NCI-H524 (cell line): Measurements from ENCODE around the gene PUM1.
"Not testable (repeated sequence)": the region's sequence is repeated elsewhere in the genome, so short reads cannot be mapped to it uniquely, and the experiment has no call there.

ENCODE experiments used
- DNase-seq, 2 experiments: peaks; one replicate each; lab custom pipeline; 2025; lab: John Stamatoyannopoulos, UW

PUM1 gene

DNA sequence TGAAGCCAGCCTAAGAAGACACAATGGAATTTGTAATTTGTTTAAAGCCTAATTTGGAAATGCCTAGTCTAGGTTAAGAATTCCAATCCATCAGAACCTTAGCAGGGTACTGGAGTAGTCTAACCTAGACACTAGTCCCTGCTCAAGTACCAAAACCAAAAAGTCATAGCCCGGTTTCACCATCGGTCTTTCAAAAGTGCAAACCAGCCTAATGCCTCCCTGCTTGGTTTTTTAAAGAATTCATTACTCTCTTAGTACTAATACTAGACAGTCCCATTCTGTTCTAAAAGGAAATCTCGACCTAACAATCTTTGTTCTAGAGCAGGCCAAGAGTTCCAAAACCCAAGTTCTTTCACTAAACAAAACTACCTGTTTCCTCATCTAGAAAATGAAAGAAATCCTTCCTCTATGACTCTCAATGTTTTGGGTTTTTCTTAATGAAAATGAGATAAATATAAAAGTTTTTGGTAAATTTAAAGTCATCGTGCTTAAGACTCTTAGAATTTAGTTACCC, 2.6 kb downstream of the PUM1 start:
- no peak for DNase-seq

DNA sequence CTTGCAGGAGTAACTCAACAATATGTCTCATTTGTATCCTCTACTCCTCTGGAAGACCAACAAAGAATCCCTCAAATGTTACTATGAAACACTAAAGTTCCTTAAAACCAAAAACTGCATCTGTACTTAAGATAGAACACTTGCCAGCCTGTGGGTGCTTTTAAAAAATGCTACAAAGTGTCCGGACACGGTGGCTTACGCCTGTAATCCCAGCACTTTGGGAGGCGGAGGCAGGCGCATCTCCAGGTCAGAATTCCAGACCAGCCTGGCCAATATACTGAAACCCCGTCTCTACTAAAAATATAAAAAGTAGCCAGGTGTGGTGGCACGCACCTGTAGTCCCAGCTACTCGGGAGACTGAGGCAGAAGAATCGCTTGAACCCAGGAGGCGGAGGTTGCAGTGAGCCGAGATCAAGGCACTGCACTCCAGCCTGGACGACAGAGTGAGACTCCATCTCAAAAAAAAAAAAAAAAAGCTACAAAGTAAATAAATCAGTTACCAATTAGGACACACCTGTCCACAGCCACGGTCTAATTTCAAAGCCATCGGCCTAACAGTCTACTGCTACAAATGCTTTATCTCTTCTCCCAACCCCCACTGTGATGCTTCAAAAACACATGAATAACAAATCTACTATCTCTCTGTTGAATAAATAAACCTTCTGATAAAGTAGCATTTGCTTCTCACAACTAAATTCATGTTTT, 3.2 kb downstream of the PUM1 start:
- peak in 1 of 2 experiments; percentile 3 for DNase-seq

DNA sequence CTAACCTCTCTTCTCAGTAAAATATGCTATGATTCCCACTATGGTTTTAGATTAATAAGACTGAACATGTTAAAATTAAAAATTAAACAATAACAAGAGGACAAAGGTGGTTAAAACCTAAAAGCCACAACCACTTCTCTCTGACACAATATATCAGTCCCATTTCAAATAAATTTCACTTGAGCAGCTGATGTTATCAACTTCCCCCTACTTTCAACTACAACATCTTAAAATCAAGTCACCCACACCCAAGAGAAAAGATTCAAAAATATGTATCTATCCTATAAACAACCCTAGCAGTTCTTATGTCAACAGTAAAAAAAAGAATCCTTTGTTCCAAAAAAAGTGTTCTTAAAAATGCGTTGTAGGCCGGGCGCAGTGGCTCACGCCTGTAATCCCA, 7.5 kb downstream of the PUM1 start:
- DNase-seq = no peak

DNA sequence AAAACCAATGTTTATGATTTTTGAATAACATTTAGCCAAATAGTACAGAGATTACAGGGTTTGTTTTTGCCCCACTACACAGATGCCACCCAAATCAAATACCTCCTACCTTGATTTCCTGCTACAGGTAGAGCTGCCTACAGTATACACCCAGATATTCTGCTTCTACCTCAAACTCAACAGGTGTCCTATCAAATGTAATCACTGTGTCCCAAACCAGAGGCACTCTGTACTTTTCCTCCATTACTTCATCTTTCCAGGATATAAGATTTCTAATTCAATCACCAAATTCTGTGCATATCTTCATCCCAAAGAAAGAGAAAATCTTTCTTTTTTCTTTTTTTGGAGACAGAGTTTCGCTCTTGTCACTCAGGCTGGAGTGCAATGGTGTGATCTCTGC, 9.6 kb downstream of the PUM1 start:
- DNase-seq = no peak

DNA sequence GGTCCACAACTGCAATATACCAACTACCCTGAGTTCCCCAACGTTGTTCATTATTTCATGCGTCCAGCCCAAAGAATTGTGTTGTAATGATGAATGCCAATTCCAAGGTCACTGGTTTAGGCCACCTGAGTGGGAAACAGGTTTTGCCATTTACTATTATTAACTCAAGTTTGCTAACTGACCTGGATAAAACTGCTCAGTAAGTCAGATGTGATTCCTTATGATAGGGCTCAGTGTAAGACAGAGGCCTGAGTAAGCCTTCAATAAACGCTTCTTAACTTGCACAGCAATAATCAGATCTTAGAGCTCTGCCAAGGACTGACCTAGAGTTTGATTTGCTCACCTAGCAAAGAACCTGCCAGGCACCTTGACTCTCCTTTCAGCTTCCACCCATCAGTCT, 10.0 kb downstream of the PUM1 start:
- no peak for DNase-seq

DNA sequence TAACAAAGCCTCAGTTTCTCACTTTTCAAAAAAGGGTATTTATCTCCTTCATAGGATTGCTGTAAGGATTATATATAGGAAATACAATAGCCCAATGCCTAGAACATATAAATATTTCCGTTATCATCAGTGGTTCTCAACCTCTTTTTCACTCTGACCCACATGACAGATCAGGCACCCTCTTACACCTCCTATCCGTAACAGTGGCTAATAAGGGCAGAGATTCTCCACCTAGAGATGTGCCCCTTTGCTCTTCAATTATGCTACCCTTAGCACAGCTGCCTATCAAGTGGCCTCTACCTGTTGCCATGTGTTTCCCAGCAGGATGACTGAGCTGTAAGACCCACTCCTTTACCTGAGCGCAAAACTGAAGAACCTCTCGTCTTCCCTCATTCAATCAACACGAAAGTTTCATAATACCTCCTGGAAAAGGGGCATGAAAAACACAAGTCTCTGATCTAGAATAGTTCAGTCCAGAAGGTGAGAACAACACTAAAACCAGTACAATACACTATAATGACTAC, 10.5 kb downstream of the PUM1 start:
- DNase-seq = no peak

DNA sequence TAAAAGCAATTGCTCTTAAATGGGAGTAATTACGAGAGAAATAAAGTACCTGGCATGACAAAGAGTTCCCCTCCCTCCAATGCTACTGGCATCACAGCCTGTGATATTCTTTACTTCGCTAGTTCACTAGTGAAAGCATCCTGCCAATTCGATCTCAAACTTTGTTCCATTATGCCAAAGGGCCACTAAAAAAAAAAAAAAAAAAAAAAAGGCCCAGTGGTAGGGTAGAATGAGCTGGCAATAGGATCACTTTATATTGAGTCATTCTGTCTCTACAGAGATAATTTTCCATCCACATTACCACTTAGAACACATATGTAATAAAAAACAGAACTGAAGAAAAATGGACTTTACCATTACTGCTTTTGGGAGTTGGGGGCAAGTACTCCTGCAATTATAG, 11.2 kb downstream of the PUM1 start:
- DNase-seq = no peak

DNA sequence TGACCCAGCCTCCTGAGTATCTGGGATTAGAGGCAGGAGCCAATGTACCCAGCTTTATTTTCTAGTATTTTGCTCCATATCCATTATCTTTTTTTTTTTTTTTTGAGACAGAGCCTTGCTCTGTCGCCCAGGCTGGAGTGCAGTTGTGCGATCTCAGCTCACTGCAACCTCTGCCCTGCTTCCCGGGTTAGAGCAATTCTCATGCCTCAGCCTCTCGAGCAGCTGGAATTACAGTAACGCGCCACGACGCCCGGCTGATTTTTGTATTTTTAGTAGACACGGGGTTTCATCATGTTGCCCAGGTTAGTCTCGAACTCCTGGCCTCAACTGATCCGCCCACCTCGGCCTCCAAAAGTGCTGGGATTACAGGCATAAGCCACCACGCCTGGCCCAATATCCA, 12.9 kb downstream of the PUM1 start:
- not testable (repeated sequence) for DNase-seq

DNA sequence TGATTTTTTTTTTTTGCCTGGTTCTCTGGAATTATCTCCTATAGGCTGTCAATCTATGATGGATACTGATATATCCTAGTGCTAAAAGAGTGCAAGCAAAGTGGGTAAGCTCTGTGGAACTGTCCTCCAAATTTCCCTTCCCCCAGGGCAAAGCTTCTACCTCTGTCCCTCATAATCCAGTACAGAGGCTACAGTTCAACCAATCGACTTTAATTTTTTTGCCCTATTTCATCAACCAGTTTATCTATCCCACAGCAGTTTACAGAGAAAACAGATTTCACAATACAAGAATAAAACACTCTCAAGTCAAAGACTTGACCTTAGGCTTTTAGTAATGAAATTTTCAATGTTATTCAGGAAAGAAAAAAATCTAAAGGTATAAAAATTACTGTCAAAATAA, 13.9 kb downstream of the PUM1 start:
- no peak for DNase-seq

DNA sequence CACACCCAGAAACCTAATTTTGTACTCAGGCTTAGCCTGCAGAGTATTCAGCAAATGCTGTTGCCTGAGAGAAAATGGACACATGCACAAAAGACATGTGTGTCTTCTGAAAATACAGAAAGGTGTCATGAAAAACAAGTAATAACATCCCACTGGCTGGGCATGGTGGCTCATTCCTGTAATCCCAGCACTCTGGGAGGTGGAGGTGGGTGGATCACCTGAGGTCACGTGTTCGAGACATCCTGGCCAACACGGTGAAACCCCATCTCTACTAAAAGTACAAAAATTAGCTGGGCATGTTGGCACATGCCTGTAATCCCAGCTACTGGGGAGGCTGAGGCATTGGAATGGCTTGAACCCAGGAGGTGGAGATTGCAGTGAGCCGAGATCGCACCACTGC, 18.0 kb downstream of the PUM1 start:
- not testable (repeated sequence) for DNase-seq

DNA sequence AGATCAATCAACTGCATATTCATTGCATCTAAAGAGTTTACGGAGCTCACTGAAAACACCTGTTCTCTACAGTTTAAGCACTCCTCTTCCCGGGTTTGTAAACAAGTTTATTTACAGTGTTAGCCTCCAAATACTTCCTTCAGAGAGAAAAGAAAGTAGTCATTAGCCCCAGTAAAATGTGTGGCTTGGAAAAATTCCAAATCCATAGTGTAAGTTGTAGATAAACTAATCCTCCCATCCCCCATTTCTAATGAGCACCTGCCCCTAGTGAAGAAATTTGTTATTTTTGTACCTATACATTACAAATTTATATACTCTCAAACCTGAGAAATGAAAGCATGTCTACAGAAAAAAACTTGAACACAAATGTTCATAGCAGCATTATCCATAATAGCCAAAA, 21.9 kb downstream of the PUM1 start:
- no peak for DNase-seq

DNA sequence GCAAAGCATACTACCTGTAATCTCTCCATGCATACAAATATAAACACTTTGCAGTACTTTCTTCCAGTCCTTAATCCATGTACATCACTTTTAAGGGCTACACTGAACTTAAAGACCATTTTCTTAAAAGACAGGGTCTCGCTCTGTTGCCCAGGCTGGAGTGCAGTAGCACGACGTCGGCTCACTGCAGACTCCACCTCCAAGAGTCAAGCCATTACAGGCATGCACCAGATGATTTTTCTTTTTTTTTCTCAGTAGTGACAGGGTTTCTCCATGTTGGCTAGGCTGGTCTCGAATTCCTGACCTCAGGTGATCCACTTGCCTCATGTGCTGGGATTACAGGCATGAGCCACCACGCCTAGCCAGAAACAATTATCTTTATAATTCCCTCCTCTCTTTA, 22.9 kb downstream of the PUM1 start:
- no peak for DNase-seq

DNA sequence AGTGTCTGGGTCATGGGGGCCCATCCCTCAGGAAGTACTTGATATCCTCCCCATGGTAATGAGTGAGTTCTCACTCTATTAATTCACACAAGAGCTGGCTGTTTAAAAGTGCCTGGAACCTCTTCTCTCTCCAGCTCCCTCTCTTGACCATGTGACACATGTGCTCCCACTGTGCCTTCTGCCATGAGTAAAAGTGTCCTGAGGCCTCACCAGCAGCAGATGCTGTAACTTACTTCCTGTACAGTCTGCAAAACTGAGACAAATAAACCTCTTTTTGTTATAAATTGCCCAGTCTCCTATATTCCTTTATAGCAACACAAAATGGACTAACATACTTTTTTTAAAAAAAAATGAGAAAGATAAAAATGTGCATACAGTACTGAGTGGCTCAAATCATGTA, 24.0 kb downstream of the PUM1 start:
- peak in 1 of 2 experiments; percentile 23 for DNase-seq

DNA sequence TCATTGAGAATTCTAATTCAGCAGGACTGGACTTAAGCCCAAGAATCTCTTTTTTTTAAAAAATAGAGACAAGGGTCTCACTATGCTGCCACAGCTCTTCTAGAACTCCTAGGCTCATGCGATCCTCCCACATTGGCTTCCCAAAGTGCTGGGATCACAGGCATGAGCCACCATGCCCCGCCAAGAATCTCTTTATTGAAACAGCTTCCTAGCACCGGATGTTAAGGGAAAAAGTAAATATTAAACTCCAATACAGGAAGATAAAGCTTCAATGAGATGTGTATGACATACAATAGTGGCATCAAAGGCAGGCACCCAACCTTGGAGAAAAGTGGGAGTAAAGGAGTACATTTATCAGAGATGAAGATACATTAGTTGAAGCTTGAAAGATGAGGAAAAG, 25.5 kb downstream of the PUM1 start:
- no peak for DNase-seq

DNA sequence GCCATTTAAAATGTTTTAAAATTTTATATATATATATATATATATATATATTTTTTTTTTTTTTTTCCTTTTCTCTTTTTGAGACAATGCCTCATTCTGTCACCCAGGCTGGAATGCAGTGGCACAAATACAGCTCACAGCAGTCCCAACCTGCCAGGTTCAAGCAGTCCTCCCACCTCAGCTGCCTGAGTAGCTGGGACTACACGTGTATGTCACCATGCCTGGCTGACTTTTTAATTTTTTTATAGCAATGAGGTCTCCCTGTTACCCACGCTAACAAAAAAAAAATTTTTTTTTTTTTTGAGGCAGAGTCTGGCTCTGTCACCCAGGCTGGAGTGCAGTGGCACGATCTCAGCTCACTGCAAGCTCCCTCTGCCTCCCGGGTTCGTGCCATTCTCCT, 26.6 kb downstream of the PUM1 start:
- not testable (repeated sequence) for DNase-seq

DNA sequence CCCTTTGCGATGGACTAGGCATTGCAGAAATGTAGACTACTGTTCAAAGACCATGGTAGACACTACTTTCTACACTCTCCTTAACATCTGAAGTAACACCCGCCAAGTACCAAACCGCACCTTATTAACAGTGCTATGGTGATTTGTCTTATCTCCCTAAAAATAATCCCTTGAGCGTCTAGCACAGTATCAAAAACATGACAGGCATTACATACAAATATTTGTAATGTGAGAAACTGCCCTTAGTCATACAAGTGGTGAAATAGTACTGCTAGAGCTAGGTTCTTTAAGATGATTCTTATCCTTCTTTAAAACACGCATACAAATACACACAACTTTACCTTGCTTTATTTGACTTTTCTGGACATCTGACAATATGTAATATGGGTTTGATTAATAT, 27.2 kb downstream of the PUM1 start:
- no peak for DNase-seq

DNA sequence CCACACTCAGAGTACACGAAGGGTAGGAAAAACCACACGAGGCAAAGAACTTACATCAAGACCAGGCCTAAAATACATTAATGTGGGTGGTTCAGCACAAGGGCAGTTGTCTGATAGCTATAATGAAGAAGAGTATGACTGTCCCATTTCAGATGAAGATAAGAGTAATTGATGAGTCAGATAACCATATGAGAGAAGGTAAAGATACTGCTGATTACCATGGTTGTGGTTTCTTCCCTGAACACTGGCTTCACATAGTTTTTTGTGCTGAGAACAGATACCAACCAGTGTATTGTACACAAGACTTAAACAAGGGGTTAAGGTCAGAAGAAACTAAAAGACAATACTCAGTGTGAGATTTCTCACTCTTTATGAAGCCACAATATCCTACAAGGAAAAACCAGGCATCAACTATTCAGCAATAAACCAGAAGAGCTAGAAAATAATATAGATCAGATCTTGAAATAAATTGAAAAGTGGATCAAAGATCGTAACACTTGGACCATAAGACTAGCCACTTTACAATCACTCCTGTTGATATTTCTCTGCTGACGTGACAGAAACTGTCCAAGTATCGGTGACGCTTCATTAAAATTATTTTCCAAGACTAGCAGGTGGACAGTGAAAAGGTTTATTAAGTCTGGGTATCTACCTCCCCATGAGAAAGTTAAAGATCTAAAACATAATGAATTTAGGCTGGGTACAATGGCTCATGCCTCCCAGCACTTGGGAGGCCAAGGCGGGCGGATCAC, 28.6 kb downstream of the PUM1 start:
- DNase-seq = no peak

DNA sequence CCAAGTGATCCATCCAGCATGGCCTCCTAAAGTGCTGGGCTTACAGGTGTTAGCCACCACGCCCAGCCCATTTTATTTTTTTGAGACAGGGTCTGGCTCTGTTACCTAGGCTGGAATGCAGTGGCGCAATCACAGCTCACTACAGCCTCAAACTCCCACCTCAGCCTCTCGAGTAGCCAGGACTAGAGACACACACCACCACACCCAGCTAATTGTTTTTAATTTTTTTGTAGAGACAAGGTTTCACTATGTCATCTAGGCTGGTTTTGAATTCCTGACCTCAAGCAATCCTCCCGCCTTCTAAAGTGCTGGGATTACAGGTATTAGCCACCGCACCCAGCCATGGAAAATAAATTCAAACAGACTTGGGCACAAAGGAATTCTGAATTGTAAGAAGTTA, 31.9 kb downstream of the PUM1 start:
- DNase-seq = no peak

DNA sequence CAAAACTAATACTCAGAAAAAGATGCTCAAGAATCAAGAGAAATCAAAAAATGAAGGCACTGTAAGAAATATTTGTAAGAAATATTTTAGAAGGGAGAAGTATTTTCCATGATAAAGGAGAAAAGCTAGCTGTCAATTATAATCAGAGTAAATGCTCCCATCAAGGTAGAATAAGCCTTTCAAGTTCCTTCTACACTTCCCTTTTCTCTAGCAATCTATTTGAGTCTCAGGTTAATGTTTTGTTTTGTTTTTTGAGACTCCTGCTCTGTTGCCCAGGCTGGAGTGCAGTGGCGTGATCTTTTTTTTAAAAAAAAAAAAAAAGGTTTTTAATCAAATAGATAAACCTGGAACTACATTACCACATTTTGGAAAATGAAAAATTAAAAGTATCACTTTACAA, 33.3 kb downstream of the PUM1 start:
- DNase-seq = no peak

DNA sequence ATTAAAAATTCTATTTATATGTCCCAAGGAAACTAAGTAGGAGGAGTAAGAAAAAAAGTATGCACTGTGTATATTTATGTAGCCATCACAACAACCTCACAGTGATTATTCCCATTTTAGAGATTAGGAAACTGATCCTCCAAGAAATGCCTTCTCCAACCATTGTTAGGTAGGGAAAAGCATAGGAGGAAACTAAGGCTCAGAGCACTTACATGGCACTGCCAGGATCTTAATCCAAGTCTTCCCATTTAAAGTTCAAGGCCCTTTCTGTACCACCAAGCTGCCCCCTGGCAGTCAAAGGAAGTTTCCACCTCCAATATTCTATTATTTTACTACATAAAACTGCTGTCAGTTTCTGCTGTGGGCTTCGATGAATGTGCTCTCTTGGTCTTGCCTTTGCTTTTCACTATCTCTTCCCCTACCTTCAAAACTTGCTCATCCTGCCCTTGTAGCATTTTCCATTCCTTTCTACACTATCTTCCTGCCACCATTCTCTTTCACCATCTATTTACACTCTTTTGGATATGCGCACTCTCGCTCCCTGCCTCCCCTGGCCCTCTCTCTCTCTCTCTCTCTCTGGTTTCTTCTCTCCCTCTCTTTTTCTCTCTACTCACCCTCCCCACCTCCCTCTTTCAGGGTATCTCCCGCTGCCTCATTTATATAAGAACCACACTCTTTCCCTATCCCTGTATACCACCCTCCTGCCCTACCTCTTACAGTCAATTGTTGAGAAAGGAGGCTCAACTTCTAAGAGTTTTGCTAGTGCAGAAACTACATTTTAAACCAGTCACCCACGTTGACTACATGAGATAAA, 34.0 kb downstream of the PUM1 start:
- no peak for DNase-seq

DNA sequence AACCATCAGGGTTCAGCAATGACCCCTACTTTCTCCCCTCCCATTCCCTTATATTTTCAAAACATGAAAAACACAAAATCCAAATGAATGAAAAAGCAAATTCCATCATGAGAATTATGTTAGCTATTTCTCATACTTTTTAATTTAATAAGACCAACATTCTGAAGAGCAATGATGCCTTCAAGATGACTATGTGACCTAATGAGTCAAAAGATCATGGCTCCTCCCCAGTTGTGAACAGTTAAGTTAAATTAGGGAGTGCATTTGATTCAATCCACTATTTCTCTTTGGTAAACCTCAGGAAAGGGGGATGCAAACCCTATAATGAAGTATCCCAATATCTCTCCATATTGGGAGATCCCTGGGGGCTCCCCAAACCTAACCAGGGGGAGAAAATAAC, 36.5 kb downstream of the PUM1 start:
- DNase-seq = no peak

DNA sequence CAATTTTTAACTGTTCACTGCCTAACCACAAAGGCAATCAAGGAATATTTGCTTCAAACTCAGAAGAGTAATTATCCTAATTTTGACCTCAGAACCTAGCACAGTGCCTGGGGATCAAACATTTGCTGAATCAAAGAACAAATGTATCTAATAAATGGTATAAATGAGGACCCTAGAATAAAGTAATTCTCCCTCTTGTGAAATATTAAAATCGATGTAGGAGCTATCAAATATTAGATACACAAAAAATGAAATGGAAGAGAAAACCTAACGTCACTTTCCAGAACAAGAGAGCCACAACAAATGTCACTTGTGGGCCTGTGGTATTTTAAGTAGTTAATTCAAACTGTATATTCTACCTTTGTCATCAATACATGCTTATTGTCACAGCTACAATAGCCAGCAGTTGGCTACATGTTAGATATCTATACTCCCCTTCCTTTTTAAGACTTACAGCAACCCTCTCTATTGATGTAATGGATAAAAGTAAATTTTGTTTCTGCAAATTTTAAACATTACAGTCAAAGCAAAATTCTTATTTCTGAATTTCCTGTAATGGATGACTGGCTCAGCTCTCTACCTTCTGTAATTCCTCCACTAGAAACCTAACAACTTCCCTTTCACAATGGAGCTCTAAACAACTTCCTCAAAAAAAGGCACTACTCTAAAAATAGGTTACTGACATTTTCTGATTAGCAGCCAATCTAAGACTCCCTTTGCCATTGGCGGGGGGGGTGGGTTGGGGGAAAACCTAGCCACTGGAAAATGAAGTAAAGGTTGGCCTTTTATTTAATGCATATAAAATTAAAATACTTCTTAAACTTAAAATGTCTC, 37.6 kb downstream of the PUM1 start:
- no peak for DNase-seq
